HUDEP-2 (cell line): ENCODE data around the gene OXLD1.

Experiments used
- DNase-seq, 76 experiments: peaks; one replicate each; lab custom pipeline; 2025; ENCODE audit not compliant: unreplicated experiment in 76 of 76; lab: John Stamatoyannopoulos, UW

The OXLD1 gene

DNA sequence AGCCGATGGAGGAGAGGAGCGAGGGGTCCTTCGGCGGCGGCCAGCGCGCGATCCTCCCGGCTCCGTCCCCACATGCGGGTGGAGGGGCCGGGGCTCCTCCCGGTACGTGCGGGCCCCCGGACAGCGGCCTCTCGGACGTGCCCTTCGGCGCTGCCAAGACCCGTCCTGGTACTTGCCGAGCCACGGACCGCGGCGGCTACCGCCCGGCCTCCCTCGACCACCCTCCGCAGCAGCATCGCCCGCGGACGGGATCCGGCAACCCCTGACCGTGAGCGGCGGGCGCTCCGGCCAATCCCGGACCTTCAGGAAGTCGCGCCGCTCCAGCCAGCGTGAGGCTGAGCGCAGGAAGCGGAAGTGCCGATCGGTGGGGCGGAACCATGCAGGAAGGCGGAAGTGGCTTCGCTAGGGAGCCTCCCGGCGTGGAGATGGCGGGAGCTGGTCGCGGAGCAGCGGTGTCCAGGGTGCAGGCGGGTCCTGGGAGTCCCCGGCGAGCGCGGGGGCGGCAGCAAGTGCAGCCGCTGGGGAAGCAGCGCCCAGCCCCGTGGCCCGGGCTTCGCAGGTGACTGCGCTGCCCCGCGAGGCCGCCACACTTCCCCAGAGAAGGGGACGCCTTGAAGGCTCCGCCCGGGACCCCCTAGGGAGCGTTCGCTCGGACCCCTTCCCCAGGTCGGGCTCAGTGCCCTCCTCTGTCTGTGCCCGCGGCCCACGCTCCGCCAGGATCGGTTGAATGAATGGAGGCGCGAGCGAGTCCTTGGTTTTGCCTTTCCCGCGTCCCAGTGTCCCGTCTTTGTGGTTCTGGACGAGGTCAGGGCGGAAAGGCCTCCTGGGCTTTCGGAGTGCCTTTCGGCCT, at the start of gene OXLD1, which contains the start of gene CCDC137:
Gene OXLD1 (minus strand): TSS at position 264 of the 850 bp plus-strand sequence. CDS start 28 bp downstream, at position 236.
Gene CCDC137 (plus strand): TSS at position 396 of the 850 bp plus-strand sequence. CDS start 30 bp downstream, at position 426.
- peak; percentile 39 to 97 (median 91) for DNase-seq

DNA sequence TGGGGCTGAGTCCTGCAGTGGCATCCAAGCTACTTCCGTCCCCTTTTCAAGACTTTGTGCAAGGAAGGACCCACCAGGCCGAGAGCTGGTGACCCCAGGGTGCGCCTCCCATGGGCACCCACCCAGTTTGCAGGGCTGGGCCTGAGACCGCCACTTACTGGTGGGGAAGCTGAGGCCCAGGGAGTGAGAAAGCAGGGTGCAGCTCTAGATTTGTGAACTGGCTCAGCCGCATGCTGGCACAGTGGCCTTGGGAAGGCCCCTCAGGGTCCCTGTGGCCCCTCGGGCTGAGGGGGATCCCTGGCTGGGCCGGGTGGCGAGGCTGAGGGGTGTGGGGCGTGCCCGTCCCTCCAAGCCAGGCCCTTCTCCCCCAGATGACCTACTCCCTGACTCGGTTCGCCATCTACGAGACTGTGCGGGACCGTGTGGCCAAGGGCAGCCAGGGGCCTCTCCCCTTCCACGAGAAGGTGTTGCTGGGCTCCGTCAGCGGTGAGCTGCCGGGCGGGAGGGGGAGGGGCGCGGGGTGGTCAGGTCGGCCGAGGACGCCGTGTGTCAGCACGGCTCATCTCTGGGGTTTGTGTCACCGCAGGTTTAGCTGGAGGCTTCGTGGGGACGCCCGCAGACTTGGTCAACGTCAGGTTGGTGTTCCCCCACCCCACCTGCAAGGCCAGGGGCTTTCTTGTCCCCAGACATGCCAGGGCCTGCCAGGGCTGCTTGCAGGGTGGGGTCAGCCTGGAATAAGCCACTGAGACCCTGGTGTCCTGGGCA, 48.9 kb upstream of the OXLD1 start:
- no peak for DNase-seq

DNA sequence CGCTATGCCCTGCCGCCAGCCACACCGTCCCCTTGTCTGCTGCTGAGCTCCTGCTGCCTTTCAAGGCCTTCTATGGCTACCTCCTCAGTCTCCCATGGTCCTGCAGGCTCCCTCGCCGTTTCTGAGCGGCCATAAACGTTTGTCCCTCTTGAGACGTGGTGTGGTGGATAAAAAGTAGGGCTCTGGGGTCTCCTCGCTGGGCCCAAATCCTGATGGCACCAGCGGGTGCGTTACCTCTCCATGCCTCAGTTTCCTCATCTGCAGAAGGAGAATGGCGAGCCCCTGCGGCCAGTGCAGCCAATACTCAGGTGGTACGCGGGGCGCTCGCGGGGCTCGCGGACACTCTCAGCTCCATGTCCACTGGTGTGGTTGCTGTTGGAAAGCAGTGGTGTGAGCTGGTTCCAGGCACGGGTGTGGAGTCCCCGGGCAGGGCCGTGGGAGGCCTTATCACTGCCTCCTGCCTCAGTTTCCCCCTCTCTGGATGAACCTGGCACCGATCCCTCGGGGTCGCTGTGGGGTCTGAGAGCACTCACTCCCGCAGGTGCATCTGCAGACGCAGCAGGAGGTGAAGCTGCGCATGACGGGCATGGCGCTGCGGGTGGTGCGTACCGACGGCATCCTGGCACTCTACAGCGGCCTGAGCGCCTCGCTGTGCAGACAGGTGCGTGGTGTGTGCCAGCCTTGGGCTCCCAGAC, 48.2 kb upstream of the OXLD1 start:
- DNase-seq = no peak

DNA sequence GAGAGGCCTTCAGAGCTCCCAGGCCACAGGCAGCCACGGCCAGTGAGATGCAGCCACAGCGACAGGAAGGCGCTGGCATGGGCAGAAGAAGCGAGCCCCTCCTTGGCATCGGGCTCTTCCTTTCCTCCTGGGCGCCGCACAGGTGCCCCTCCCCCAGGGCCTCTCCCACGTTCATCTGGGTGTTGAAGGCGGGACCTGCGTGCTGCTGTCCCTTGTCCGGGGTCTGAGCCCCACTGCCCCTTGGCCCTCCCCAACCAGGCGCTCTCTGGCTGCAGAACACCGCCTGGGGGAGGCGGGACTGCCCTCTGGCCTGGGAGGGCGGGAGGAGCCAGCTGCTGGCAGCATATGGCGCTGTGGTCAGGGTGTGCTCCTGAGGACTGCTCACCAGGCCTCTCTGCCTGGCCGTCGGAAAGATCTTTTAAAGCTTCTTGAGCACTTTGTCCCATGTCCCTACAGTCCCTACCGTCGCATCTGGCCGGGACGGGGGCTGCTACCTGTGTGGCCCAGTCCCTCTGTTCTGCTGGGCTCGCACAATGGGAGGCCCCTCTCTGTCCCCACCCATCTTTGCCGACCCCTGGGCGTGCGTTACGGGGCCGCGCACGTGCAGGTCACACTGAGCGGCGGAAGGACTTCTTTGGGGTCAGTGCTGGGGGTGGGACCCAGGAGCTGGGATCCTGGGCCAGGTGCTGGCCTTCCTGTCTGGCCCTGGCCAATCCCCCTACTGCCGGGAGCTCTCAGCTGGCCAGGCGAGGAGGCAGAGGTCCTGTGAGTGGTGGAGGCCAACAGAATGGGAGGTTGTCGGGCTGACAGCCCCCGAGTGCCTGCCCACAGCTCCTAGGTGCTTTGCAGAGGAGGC, 47.4 kb upstream of the OXLD1 start:
- peak in 41 of 76 experiments; percentile 7 to 62 (median 28) for DNase-seq

DNA sequence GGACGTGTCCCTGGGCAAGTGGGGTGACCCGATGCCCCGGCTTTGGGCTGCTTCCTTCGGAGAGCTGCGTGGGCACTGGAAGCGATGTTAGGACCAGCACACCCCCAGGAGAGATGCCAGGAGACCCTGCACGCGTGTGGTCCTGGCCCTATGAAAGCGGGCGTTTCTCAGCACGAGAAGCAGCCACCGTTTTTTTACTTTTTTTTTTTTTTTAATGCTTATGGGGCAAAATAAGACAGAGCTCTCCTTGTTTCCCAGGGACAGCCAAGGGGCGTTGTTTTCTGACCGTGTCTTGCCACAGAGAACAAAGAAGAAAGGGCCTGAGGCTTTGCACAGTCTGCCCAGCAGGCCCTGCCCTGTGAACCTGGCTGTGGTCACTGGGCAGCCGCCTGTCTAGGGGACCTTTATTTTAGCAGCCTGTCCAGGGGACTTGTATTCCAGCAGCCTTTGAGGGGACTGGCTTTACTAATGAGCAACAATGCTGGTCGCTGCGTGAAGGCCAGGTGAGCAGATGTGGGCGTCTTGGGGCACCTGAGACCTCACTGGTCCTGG, 46.7 kb upstream of the OXLD1 start:
- DNase-seq = peak in 1 of 76 experiments; percentile 11

DNA sequence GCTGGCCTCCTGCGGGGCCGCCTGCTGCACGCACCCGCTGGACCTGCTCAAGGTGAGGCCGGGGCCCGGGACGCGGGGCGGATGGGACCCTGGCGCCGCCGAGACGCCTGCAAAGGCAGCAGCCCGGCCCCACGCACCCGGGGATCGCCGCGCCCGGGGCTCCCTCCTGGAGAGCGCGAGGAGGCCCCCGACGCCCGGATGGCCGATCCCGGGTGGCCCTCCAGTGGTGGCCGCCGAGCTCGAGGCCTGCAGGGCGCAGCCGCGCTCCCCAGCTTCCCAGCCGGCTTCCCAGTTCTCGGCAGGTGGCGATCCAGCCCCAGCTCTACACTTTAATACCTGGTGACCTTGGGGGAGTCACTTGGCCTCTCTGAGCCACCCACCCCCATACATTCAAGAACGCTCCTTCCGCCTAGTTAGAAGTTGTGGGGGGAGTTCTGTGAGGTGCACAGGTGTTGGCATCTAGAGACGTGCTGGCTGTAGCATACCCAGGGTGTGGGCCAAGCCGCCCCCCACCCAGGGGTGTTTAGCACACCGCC, 46.1 kb upstream of the OXLD1 start:
- peak in 21 of 76 experiments; percentile 12 to 67 (median 35) for DNase-seq

DNA sequence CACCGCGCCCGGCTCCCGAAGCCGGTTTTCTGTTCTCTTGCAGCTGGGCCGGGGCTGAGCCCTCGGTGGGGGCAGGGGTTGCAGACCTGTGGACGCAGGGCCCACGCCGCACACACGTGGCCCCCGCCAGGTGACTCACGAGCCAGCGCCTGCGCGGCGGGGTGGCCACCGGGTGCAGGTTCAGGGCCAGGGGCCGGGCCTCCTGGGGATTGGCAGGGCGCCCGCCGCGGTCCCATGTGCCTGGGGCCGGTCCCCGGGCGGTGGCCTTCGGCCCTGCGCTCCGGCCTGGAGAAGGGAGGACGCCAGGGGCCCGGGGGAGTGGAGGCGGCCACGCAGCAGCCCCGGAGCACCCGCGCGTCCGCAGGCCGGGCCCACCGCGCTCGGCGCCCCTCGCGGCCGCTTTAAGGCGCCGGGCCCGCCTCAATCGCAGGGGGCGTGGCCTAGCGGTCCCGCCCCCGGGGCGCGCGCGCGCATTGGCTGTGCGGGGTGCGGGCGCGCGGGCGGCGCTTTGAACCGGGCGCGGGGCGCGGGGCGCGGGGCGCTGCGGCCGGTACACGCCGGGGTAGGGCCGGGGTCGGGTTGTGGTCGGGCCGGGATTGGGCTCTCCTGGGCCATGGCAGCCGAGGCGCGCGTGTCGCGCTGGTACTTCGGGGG, 45.5 kb upstream of the OXLD1 start, which contains the start of gene SLC25A10:
Gene SLC25A10 (plus strand): TSS at position 471 of the 654 bp plus-strand sequence. CDS start 143 bp downstream, at position 614.
- peak in 71 of 76 experiments; percentile 15 to 89 (median 70) for DNase-seq

DNA sequence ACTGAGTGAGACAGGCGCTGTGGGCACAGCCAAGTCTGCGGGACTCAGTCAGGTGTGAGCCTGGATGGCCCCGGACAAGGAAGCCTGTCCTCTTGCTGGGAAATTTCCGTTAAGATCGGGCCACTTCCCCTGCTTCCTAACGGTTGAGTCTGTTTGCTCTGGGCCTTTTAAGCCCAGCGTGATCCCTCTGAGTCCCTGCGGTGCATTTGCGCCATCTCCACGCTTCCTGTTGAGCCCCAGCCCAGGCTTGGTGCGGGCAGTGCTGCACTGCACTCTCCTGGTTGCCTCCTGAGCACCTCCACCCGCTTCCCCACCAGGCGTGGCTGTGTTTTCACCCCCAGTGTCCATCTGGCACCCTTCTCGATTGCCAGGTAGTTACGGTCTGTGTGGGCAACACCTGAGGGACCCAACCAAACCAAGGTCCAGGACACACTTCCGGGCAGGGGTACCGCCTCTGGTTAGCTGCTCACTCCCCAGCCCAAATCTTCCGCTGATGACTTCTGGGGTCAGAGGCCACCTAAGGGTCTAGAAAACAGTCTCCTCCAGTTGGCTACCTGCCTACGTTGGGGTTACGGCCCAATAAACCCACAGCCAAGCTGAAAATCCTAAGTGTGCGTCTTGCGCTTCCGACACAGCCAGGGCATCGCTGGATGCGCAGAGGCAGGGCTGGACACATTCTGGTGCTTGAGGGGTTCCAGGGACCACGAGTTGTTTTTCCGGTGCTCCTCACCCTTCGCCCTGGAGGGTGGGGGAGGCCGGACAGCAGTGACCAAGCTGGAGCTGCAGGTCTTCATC, 44.3 kb upstream of the OXLD1 start:
- DNase-seq = peak in 2 of 76 experiments; percentile 30

DNA sequence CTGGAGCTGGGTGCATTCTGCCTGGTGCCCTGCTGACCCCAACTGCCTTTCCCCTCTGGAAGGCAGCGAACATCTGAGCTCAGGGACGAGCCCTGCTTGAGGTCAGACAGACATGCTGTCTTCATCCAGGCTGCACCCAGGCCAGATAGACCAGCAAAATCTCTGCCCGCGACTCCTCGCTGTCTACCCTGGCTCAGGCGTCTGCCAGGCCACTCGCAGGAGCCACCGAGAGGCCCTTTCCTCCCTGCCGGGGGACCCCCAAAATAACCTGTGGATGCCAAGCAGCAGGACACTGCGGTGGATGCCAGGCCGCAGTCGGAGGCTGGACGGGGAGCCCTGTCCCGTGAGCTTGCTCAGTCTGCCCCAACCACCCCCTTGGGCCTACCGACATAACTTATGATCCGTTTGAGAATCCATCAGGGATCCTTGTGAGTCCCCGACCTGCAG, 42.4 kb upstream of the OXLD1 start:
- no peak for DNase-seq

DNA sequence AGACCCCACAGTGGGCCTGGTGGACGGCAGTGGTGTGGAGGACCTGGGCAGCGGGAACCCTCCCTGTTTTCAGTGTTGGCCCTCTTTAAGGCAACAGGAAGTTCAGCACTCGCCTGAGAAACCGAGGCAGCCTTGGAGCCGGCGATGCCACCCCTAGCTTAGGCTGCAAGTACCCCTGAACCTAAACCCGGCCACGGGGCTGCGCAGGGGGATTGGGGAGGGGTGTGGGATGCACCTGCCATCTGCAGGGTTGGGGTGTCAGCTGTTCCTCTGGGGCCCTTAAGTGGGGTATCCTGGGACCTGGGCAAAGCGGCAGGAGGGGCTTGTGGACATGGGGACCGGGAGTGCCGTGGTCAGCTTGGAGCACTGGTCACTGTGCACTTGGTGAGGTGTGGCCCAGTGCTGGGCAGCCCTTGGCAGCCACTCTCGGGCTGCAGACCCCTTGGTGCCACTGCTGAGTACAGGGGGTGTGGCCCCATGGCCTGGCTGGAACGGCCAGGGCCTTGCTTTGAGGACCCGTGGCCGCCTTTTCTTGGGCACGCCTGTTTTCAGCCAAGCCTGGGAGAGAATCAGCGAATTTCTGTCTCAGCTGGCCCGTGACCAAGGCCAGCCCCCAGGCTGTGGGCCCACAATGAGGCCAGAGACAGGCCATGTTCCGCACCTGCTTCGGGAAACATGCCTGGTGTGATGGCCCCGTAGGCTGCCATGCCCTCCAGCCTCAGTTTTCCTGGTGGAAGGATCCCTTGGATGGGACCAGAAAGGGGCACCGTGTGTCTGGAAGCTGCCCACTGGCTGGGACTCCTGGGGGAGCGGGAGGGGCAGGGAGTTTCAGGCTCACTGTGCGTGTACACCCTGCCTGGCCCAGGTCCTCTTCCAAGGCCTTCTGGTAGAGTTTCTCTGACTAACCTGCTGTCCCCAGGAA, 41.6 kb upstream of the OXLD1 start:
- no peak for DNase-seq

DNA sequence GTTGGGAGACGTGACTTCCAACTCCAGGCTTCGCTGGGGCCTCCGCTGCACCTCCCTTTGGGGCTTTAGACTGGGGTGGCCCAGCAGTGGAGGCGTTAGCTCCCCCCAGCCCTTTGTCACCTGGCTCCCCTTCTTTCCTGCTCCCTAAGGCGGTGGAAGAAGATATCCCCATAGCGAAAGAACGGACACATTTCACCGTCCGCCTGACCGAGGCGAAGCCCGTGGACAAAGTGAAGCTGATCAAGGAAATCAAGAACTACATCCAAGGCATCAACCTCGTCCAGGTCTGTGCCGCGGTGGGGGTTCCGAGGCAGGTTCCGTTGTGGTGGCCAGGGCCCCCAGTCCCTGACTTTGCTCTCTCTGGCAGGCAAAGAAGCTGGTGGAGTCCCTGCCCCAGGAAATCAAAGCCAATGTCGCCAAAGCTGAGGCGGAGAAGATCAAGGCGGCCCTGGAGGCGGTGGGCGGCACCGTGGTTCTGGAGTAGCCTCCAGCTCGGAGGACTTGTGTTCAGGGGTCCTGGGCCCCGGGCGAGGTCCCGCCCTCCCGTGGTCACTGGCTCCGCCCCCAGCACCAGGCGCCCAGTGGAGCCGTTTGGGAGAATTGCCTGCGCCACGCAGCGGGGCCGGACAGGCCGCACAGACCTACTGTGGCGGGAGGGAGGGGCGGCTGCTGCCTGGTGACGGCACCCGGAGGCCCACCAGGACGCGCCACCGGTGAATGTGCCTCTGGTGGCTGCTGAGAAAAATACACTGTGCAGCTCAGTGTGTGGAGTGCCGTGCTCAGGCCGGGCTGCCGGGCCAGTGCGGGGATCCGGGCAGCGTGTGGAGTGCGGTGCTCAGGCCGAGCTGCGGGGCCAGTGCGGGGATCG, 40.6 kb upstream of the OXLD1 start:
- no peak for DNase-seq

DNA sequence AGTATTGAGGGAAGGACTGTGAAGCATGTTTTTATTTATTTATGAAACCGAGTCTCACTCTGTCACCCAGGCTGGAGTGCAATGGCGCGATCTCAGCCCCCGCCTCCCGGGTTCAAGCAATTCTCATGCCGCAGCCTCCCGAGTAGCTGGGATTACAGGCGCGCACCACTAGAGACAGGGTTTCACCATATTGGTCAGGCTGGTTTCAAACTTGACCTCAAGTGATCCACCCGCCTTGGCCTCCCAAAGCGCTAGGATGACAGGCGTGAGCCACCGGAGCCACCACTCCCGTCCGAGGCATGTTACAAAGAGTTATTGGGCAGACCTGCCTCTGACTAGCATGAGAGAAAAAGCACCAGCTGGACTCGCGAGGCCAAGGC, 39.8 kb upstream of the OXLD1 start:
- DNase-seq = no peak

DNA sequence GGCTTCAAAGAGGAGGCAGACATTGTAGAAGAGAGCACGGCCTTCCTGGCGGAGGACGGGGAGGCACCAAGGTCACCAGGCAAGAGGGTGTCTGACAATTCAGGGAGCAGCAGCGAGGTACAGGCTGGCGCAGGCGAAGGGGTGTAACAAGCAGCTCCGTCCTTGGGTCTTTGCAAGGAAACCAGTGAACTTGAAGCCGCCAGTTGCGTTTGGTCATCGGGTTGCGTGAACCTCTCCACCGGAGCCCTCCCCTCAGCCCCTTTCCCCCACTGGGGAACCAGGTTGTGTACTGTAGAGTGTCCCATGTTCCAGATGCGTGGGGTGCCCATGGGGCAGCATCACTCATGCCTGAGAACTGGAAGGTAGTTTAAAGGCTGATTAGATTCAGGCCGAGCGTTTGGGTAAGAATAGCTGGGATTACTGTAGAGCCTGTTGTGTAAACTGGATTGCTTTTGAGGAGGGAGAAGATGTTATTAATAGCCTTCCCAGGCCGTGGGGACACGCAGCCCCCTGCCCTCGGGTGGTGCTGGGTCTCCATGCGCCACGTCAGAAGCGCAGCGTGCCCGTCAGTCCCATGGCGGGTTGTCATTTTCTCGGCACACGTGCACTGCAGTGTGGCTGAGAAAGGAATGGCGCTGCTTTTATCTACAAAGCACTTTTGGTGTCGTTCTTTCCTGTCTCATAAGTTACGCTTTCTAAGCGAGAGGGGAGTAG, 39.3 kb upstream of the OXLD1 start:
- DNase-seq = no peak

DNA sequence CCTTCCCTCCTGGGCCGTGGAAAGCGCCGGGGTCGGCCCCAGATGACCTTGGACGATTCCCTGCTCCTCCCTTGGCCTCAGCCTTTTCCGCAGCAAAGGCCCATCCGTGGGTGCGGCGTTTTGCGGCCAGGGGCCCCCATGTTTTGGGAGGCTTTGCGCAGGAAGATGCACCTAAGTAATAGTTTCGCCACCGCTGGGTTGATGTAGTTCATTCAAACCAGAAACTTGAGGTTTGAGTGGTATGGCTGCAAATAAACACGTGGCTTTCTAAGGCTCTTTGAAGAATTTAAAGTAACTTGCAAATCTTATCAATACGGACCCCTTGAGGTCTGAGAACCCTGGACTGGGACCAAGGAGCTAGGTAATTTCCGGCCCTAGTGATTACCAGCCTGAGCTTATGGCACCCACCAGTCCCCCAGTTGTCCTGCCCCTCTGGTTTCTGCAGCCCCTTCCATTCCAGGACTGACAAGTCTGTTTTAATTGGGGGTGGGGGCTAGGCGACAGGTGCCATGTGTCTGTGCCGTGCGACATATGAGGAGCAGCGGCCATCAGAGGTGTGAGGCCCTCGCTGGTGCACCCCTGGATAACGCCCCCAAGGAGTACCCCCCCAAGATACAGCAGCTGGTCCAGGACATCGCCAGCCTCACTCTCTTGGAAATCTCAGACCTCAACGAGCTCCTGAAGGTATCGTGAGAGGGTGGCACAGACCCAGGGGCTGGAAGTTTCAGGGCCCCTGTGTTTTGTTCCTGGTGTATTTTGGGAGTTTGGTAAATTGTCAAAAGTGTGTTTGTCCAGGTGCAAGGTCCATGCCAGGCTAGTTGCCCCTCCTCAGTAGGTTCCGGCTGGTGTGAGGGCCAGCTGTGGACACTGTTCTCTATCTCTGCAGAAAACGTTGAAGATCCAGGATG, 37.6 kb upstream of the OXLD1 start:
- DNase-seq = peak in 3 of 76 experiments; percentile 14 to 37 (median 24)
